ENCODE measurements around the gene DTX4.

DTX4 gene

GRCh38 chr11:59197991-59198390 lies 26.1 kb downstream of the DTX4 start:
- H3K4ac ChIP-seq (ENCODE audit: low read depth, low read length): no peak overlapping the region
- no peaks in the 10 kb centered on the region for H3K36me3 ChIP-seq (ENCODE audit: control insufficient read depth, insufficient read depth, low read length)

GRCh38 chr11:59198726-59199125 lies 26.8 kb downstream of the DTX4 start:
- Histone ChIP-seq H3K9ac (ENCODE audit: low read length) (no peak overlapping the region), H3K23ac (ENCODE audit: low read length) (no peak overlapping the region), H3K79me1 (ENCODE audit: low read length) (no peaks in the 10 kb centered on the region), H2BK120ac (ENCODE audit: low read depth, low read length) (no peak overlapping the region), H4K5ac (ENCODE audit: low read length) (no peak overlapping the region), H3K18ac (ENCODE audit: low read length) (no peak overlapping the region), H2BK15ac (replicated peaks; ENCODE audit: low read depth) (no peak overlapping the region), H3K56ac (ENCODE audit: low read length) (no peak overlapping the region), H3K4me1 (ENCODE audit: control insufficient read depth, low read depth, low read length) (no peaks in the 10 kb centered on the region), H2AK5ac (ENCODE audit: low read length) (no peak overlapping the region), H4K8ac (ENCODE audit: low read depth, low read length) (no peak overlapping the region), H3K4me2 (ENCODE audit: low read length) (no peak overlapping the region), H3K36me3 (ENCODE audit: control insufficient read depth, insufficient read depth, low read length) (no peaks in the 10 kb centered on the region), H3K27me3 (ENCODE audit: insufficient read depth, low read length, poor library complexity) (no peaks in the 10 kb centered on the region), H3K27ac (ENCODE audit: low read depth, low read length) (no peak overlapping the region), H3K4me3 (ENCODE audit: low read length) (no peak overlapping the region), H3K79me2 (ENCODE audit: control insufficient read depth, insufficient read depth, low read length) (no peaks in the 10 kb centered on the region), H2BK5ac (ENCODE audit: low read length) (no peak overlapping the region), H3K4ac (ENCODE audit: low read depth, low read length) (no peak overlapping the region)
- no CpG with 5 or more reads among the region's 2 CpGs for WGBS (ENCODE audit: extremely low coverage, insufficient coverage, low lambda C conversion rate)
- DNase-seq: no peak

More at GRCh38 chr11:59197991-59198390, 26.1 kb downstream of the DTX4 start:
- H2BK5ac ChIP-seq (ENCODE audit: low read length): no peak overlapping the region
- H3K4me3 ChIP-seq (ENCODE audit: low read length): no peak overlapping the region
- H3K23ac ChIP-seq (ENCODE audit: low read length): no peak overlapping the region
- WGBS (ENCODE audit: extremely low coverage, insufficient coverage, low lambda C conversion rate): no CpG with 5 or more reads among the region's 9 CpGs
- H4K5ac ChIP-seq (ENCODE audit: low read length): no peak overlapping the region
- H3K18ac ChIP-seq (ENCODE audit: low read length): no peak overlapping the region
- no peaks in the 10 kb centered on the region for H3K79me2 ChIP-seq (ENCODE audit: control insufficient read depth, insufficient read depth, low read length)
- H2BK15ac ChIP-seq (replicated peaks; ENCODE audit: low read depth): no peak overlapping the region
- H3K9ac ChIP-seq (ENCODE audit: low read length): no peak overlapping the region
- no peak overlapping the region for H3K4me2 ChIP-seq (ENCODE audit: low read length)
- no peaks in the 10 kb centered on the region for H3K79me1 ChIP-seq (ENCODE audit: low read length)
- H3K56ac ChIP-seq (ENCODE audit: low read length): no peak overlapping the region
- H4K8ac ChIP-seq (ENCODE audit: low read depth, low read length): no peak overlapping the region
- no peak for DNase-seq
- no peak overlapping the region for H3K27ac ChIP-seq (ENCODE audit: low read depth, low read length)
- no peak overlapping the region for H2BK120ac ChIP-seq (ENCODE audit: low read depth, low read length)
- H3K27me3 ChIP-seq (ENCODE audit: insufficient read depth, low read length, poor library complexity): no peaks in the 10 kb centered on the region
- no peaks in the 10 kb centered on the region for H3K4me1 ChIP-seq (ENCODE audit: control insufficient read depth, low read depth, low read length)
- H2AK5ac ChIP-seq (ENCODE audit: low read length): no peak overlapping the region

GRCh38 chr11:59199546-59200422 lies 27.9 kb downstream of the DTX4 start:
- Histone ChIP-seq H4K5ac (ENCODE audit: low read length) (no peak overlapping the region), H4K8ac (ENCODE audit: low read depth, low read length) (no peak overlapping the region), H3K27ac (ENCODE audit: low read depth, low read length) (no peak overlapping the region), H3K18ac (ENCODE audit: low read length) (no peak overlapping the region), H3K4ac (ENCODE audit: low read depth, low read length) (no peak overlapping the region), H3K27me3 (ENCODE audit: insufficient read depth, low read length, poor library complexity) (no peaks in the 10 kb centered on the region), H3K56ac (ENCODE audit: low read length) (no peak overlapping the region), H3K4me3 (ENCODE audit: low read length) (no peak overlapping the region), H2BK5ac (ENCODE audit: low read length) (no peak overlapping the region), H3K36me3 (ENCODE audit: control insufficient read depth, insufficient read depth, low read length) (no peaks in the 10 kb centered on the region), H3K9ac (ENCODE audit: low read length) (no peak overlapping the region), H3K79me1 (ENCODE audit: low read length) (no peaks in the 10 kb centered on the region), H3K79me2 (ENCODE audit: control insufficient read depth, insufficient read depth, low read length) (no peaks in the 10 kb centered on the region), H2BK15ac (replicated peaks; ENCODE audit: low read depth) (no peak overlapping the region), H3K4me2 (ENCODE audit: low read length) (no peak overlapping the region), H2BK120ac (ENCODE audit: low read depth, low read length) (no peak overlapping the region), H3K4me1 (ENCODE audit: control insufficient read depth, low read depth, low read length) (no peaks in the 10 kb centered on the region), H3K23ac (ENCODE audit: low read length) (no peak overlapping the region), H2AK5ac (ENCODE audit: low read length) (no peak overlapping the region)
- DNase-seq: no peak
- WGBS (ENCODE audit: extremely low coverage, insufficient coverage, low lambda C conversion rate): no CpG with 5 or more reads among the region's 14 CpGs

GRCh38 chr11:59200423-59200746 lies 28.5 kb downstream of the DTX4 start:
- no CpG with 5 or more reads among the region's 4 CpGs for WGBS (ENCODE audit: extremely low coverage, insufficient coverage, low lambda C conversion rate)
- H3K4me2 ChIP-seq (ENCODE audit: low read length): no peak overlapping the region
- no peaks in the 10 kb centered on the region for H3K36me3 ChIP-seq (ENCODE audit: control insufficient read depth, insufficient read depth, low read length)

GRCh38 chr11:59201353-59201752 lies 29.4 kb downstream of the DTX4 start:
- Histone ChIP-seq H2BK15ac (replicated peaks; ENCODE audit: low read depth) (no peak overlapping the region), H3K4me1 (ENCODE audit: control insufficient read depth, low read depth, low read length) (no peaks in the 10 kb centered on the region), H3K56ac (ENCODE audit: low read length) (no peak overlapping the region), H3K36me3 (ENCODE audit: control insufficient read depth, insufficient read depth, low read length) (no peaks in the 10 kb centered on the region), H3K27ac (ENCODE audit: low read depth, low read length) (no peak overlapping the region), H3K9ac (ENCODE audit: low read length) (no peak overlapping the region), H3K79me1 (ENCODE audit: low read length) (no peaks in the 10 kb centered on the region), H3K79me2 (ENCODE audit: control insufficient read depth, insufficient read depth, low read length) (no peaks in the 10 kb centered on the region), H3K18ac (ENCODE audit: low read length) (no peak overlapping the region), H3K4me3 (ENCODE audit: low read length) (no peak overlapping the region), H3K4me2 (ENCODE audit: low read length) (no peak overlapping the region), H2BK5ac (ENCODE audit: low read length) (no peak overlapping the region), H4K8ac (ENCODE audit: low read depth, low read length) (no peak overlapping the region), H3K4ac (ENCODE audit: low read depth, low read length) (no peak overlapping the region), H2AK5ac (ENCODE audit: low read length) (no peak overlapping the region), H4K5ac (ENCODE audit: low read length) (no peak overlapping the region), H2BK120ac (ENCODE audit: low read depth, low read length) (no peak overlapping the region), H3K23ac (ENCODE audit: low read length) (no peak overlapping the region), H3K27me3 (ENCODE audit: insufficient read depth, low read length, poor library complexity) (no peaks in the 10 kb centered on the region)
- DNase-seq: peak; percentile 65
- no CpG with 5 or more reads among the region's 3 CpGs for WGBS (ENCODE audit: extremely low coverage, insufficient coverage, low lambda C conversion rate)

More at GRCh38 chr11:59200423-59200746, 28.5 kb downstream of the DTX4 start:
- Histone ChIP-seq H2AK5ac (ENCODE audit: low read length) (no peak overlapping the region), H2BK120ac (ENCODE audit: low read depth, low read length) (no peak overlapping the region), H3K18ac (ENCODE audit: low read length) (no peak overlapping the region), H3K79me1 (ENCODE audit: low read length) (no peaks in the 10 kb centered on the region), H3K27me3 (ENCODE audit: insufficient read depth, low read length, poor library complexity) (no peaks in the 10 kb centered on the region), H3K23ac (ENCODE audit: low read length) (no peak overlapping the region), H3K4me1 (ENCODE audit: control insufficient read depth, low read depth, low read length) (no peaks in the 10 kb centered on the region), H4K5ac (ENCODE audit: low read length) (no peak overlapping the region), H2BK15ac (replicated peaks; ENCODE audit: low read depth) (no peak overlapping the region), H2BK5ac (ENCODE audit: low read length) (no peak overlapping the region), H4K8ac (ENCODE audit: low read depth, low read length) (no peak overlapping the region), H3K56ac (ENCODE audit: low read length) (no peak overlapping the region), H3K9ac (ENCODE audit: low read length) (no peak overlapping the region), H3K27ac (ENCODE audit: low read depth, low read length) (no peak overlapping the region), H3K4me3 (ENCODE audit: low read length) (no peak overlapping the region), H3K4ac (ENCODE audit: low read depth, low read length) (no peak overlapping the region), H3K79me2 (ENCODE audit: control insufficient read depth, insufficient read depth, low read length) (no peaks in the 10 kb centered on the region)
- no peak for DNase-seq

DNA sequence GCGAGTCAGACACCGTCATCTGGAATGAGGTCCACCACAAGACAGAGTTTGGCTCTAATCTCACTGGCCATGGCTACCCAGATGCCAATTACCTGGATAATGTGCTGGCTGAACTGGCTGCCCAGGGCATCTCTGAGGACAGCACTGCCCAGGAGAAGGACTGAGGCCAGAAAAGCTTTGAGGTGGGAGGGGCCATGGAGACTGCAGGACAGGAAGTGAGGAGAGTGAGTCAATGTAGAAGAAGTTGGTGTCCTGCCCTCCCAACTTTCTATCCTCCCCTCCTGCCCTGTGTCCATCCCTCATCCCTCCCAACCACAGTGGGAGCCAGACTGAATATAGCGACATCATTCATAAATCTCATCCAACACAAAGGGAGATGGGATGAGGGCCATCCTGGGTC lies 32.8 kb downstream of the DTX4 start:
- WGBS (ENCODE audit: extremely low coverage, insufficient coverage, low lambda C conversion rate): no CpG with 5 or more reads among the region's 3 CpGs
- H2BK15ac ChIP-seq (replicated peaks; ENCODE audit: low read depth): no peak overlapping the region
- H2AK5ac ChIP-seq (ENCODE audit: low read length): no peak overlapping the region
- H2BK120ac ChIP-seq (ENCODE audit: low read depth, low read length): no peak overlapping the region
- H3K18ac ChIP-seq (ENCODE audit: low read length): no peak overlapping the region
- H3K79me1 ChIP-seq (ENCODE audit: low read length): no peaks in the 10 kb centered on the region
- H4K8ac ChIP-seq (ENCODE audit: low read depth, low read length): no peak overlapping the region
- no peak overlapping the region for H2BK5ac ChIP-seq (ENCODE audit: low read length)
- H3K4me1 ChIP-seq (ENCODE audit: control insufficient read depth, low read depth, low read length): no peaks in the 10 kb centered on the region
- no peaks in the 10 kb centered on the region for H3K79me2 ChIP-seq (ENCODE audit: control insufficient read depth, insufficient read depth, low read length)
- H3K4me2 ChIP-seq (ENCODE audit: low read length): no peak overlapping the region
- H3K27ac ChIP-seq (ENCODE audit: low read depth, low read length): no peak overlapping the region
- no peak overlapping the region for H3K56ac ChIP-seq (ENCODE audit: low read length)
- no peaks in the 10 kb centered on the region for H3K27me3 ChIP-seq (ENCODE audit: insufficient read depth, low read length, poor library complexity)
- no peaks in the 10 kb centered on the region for H3K36me3 ChIP-seq (ENCODE audit: control insufficient read depth, insufficient read depth, low read length)
- H4K5ac ChIP-seq (ENCODE audit: low read length): no peak overlapping the region
- DNase-seq: no peak
- no peak overlapping the region for H3K9ac ChIP-seq (ENCODE audit: low read length)
- H3K23ac ChIP-seq (ENCODE audit: low read length): no peak overlapping the region
- H3K4ac ChIP-seq (ENCODE audit: low read depth, low read length): no peak overlapping the region
- no peak overlapping the region for H3K4me3 ChIP-seq (ENCODE audit: low read length)

Measured in mesendoderm (in vitro differentiated cells).